HL-60 (cell line): ENCODE data around the gene FDCSP.

Experiments used
- DNase-seq, 2 experiments: peaks; one replicate each; pipeline ENCODE4 v3.0.0-alpha.2; 2010 to 2020; ENCODE audit warnings: low read depth in 1 of 2, low spot score in 1 of 2
- H3K27ac ChIP-seq: fragments of 250-450 bp; sonication (Bioruptor Pico); replicated peaks from 2 replicates; pipeline ENCODE4 v1.5.1; 2020; ENCODE audit warnings: mild to moderate bottlenecking, moderate library complexity
- H3K27me3 ChIP-seq: fragments of 250-450 bp; sonication (Bioruptor Pico); 2 replicates; pipeline ENCODE4 v1.5.1; 2021; ENCODE audit warnings: mild to moderate bottlenecking, moderate library complexity; ENCODE audit not compliant: insufficient read depth, poor library complexity, severe bottlenecking
- H3K4me3 ChIP-seq: replicated peaks from 2 replicates; pipeline ENCODE4 v1.5.1; 2011; ENCODE audit warnings: mild to moderate bottlenecking, control low read depth, low read length; ENCODE audit not compliant: insufficient read depth
- GABPA ChIP-seq: IDR thresholded peaks from 2 replicates; pipeline ENCODE4 v1.6.1; 2012; ENCODE audit warnings: low read depth
- POLR2AphosphoS5 ChIP-seq: IDR thresholded peaks from 2 replicates; pipeline ENCODE4 v1.6.1; 2012; ENCODE audit warnings: low read depth
- SPI1 ChIP-seq: IDR thresholded peaks from 2 replicates; pipeline ENCODE4 v1.6.1; 2012; ENCODE audit warnings: low read depth, mild to moderate bottlenecking, borderline replicate concordance
- TF ChIP-seq, protein P1 (sequence below): IDR thresholded peaks from 2 replicates; pipeline ENCODE4 v1.6.1; 2012; ENCODE audit warnings: low read depth; ENCODE audit not compliant: insufficient replicate concordance
- TF ChIP-seq, protein P2 (sequence below): IDR thresholded peaks from one replicate; pipeline ENCODE4 v1.5.1; 2011; ENCODE audit warnings: low read length, control low read depth, inconsistent platforms; ENCODE audit not compliant: insufficient read depth

FDCSP gene

DNA sequence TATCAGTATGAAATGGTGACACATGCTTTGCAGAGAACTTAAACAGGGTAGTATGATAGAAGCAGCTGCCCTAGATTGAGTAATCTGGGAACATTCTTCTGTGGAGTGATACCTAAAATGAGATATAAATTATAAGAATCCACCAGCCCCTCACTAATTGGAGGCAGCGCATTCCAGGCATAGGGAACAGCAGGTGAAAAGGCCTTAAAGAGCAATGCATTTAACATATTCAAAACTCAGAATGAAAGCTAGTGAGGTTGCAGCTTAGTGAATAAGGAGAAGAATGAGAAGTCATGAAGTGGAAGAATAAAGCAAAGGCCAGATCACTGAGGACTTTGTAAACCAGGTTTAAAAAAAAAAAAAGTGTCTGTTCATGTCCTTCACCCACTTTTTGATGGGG is 35.3 kb upstream of the FDCSP start:
- no peak overlapping the region for H3K27ac ChIP-seq
- H3K27me3 ChIP-seq: no peaks in the 10 kb centered on the region
- DNase-seq: no peak
- H3K4me3 ChIP-seq: no peak overlapping the region
- TF ChIP-seq, protein P1, sequence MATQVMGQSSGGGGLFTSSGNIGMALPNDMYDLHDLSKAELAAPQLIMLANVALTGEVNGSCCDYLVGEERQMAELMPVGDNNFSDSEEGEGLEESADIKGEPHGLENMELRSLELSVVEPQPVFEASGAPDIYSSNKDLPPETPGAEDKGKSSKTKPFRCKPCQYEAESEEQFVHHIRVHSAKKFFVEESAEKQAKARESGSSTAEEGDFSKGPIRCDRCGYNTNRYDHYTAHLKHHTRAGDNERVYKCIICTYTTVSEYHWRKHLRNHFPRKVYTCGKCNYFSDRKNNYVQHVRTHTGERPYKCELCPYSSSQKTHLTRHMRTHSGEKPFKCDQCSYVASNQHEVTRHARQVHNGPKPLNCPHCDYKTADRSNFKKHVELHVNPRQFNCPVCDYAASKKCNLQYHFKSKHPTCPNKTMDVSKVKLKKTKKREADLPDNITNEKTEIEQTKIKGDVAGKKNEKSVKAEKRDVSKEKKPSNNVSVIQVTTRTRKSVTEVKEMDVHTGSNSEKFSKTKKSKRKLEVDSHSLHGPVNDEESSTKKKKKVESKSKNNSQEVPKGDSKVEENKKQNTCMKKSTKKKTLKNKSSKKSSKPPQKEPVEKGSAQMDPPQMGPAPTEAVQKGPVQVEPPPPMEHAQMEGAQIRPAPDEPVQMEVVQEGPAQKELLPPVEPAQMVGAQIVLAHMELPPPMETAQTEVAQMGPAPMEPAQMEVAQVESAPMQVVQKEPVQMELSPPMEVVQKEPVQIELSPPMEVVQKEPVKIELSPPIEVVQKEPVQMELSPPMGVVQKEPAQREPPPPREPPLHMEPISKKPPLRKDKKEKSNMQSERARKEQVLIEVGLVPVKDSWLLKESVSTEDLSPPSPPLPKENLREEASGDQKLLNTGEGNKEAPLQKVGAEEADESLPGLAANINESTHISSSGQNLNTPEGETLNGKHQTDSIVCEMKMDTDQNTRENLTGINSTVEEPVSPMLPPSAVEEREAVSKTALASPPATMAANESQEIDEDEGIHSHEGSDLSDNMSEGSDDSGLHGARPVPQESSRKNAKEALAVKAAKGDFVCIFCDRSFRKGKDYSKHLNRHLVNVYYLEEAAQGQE: no peak
- TF ChIP-seq SPI1 (no peak), GABPA (no peak), POLR2AphosphoS5 (no peak)
- TF ChIP-seq, protein P2, sequence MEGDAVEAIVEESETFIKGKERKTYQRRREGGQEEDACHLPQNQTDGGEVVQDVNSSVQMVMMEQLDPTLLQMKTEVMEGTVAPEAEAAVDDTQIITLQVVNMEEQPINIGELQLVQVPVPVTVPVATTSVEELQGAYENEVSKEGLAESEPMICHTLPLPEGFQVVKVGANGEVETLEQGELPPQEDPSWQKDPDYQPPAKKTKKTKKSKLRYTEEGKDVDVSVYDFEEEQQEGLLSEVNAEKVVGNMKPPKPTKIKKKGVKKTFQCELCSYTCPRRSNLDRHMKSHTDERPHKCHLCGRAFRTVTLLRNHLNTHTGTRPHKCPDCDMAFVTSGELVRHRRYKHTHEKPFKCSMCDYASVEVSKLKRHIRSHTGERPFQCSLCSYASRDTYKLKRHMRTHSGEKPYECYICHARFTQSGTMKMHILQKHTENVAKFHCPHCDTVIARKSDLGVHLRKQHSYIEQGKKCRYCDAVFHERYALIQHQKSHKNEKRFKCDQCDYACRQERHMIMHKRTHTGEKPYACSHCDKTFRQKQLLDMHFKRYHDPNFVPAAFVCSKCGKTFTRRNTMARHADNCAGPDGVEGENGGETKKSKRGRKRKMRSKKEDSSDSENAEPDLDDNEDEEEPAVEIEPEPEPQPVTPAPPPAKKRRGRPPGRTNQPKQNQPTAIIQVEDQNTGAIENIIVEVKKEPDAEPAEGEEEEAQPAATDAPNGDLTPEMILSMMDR: no peak

DNA sequence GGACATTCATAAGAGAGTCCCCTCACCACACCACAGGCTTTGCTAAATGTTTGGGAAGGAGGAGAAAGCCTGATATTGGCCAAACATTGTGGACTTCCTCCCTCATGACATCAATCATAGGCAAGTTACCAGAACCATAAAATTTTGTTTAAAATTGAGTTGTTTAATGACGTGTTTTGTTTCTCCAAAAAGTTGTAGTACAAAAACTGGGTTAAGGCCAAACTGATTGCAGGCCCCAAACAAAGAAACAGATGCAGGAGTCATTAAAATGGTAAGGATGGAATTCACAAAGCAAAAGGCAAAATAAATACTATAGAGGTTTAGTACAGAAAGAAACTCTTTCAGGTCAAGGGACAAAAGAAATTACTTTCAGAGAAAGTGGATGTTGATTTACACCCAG is 34.3 kb upstream of the FDCSP start:
- Histone ChIP-seq H3K4me3 (no peak overlapping the region), H3K27me3 (no peaks in the 10 kb centered on the region), H3K27ac (no peak overlapping the region)
- TF ChIP-seq, protein P2: no peak
- TF ChIP-seq GABPA (no peak), POLR2AphosphoS5 (no peak), SPI1 (no peak)
- TF ChIP-seq, protein P1: no peak
- DNase-seq: no peak

DNA sequence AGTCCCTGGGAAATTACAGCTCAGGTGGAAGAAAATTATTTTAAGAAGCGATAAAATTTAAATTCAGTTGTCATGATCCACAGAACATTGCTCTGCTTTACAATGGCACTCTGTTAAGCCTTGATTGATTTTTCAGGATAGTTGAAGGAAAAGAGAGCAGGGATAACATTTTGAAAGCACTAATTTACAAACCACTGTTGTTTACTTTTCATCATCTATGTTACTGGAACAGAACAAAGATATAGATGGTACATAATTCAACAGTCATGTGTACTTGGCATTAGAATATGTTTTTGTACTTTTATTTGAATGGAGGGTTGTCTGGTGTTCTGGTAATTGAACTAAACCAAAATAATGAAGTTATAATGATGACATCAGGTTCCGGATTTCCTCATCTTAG is 33.0 kb upstream of the FDCSP start:
- DNase-seq: no peak
- Histone ChIP-seq H3K27ac (no peak overlapping the region), H3K27me3 (no peaks in the 10 kb centered on the region), H3K4me3 (no peak overlapping the region)
- TF ChIP-seq, protein P2: no peak
- TF ChIP-seq GABPA: no peak
- no peak for TF ChIP-seq POLR2AphosphoS5
- TF ChIP-seq, protein P1: no peak
- TF ChIP-seq SPI1: no peak
